ENCODE results near the gene CSHL1.
A peak's percentile ranks its signal among the peaks of the same experiment; 100 is the strongest.

Gene CSHL1

GRCh38 chr17:63944736-63945499, 33.9 kb upstream of the CSHL1 start:
- Mint-ChIP-seq H3K9me3 (ENCODE audit: low read depth) (no peaks in the 10 kb centered on the region), H3K27me3 (no peaks in the 10 kb centered on the region), H3K36me3 (no peaks in the 10 kb centered on the region), H3K4me3 (peak overlapping the region; percentile 47), H3K4me1 (ENCODE audit: low read depth) (peaks cover 13% of the 10 kb centered on the region), H3K27ac (no peak overlapping the region)

- Mint-ChIP-seq H3K4me3 (no peak overlapping the region), H3K27ac (no peak overlapping the region), H3K27me3 (no peaks in the 10 kb centered on the region), H3K36me3 (no peaks in the 10 kb centered on the region), H3K9me3 (ENCODE audit: low read depth) (no peaks in the 10 kb centered on the region), H3K4me1 (ENCODE audit: low read depth) (peaks cover 13% of the 10 kb centered on the region)
Measured at GRCh38 chr17:63943745-63944144, 32.7 kb upstream of the CSHL1 start.

GRCh38 chr17:63942309-63942985, 31.4 kb upstream of the CSHL1 start:
- peaks cover 13% of the 10 kb centered on the region for H3K4me1 Mint-ChIP-seq (ENCODE audit: low read depth)
- no peak overlapping the region for H3K27ac Mint-ChIP-seq

GRCh38 chr17:63941751-63942150, 30.7 kb upstream of the CSHL1 start:
- H3K9me3 Mint-ChIP-seq (ENCODE audit: low read depth) = no peaks in the 10 kb centered on the region
- no peak overlapping the region for H3K4me3 Mint-ChIP-seq
- no peaks in the 10 kb centered on the region for H3K27me3 Mint-ChIP-seq
- no peak overlapping the region for H3K27ac Mint-ChIP-seq
- no peaks in the 10 kb centered on the region for H3K36me3 Mint-ChIP-seq
- H3K4me1 Mint-ChIP-seq (ENCODE audit: low read depth) = peaks cover 12% of the 10 kb centered on the region

More at GRCh38 chr17:63942309-63942985, 31.4 kb upstream of the CSHL1 start:
- Mint-ChIP-seq H3K9me3 (ENCODE audit: low read depth) (no peaks in the 10 kb centered on the region), H3K4me3 (no peak overlapping the region), H3K36me3 (no peaks in the 10 kb centered on the region), H3K27me3 (no peaks in the 10 kb centered on the region)

GRCh38 chr17:63941162-63941561, 30.1 kb upstream of the CSHL1 start:
- H3K4me1 Mint-ChIP-seq (ENCODE audit: low read depth) = peaks cover 8% of the 10 kb centered on the region
- H3K36me3 Mint-ChIP-seq = no peaks in the 10 kb centered on the region
- no peaks in the 10 kb centered on the region for H3K27me3 Mint-ChIP-seq
- no peak overlapping the region for H3K27ac Mint-ChIP-seq
- no peaks in the 10 kb centered on the region for H3K9me3 Mint-ChIP-seq (ENCODE audit: low read depth)
- H3K4me3 Mint-ChIP-seq = no peak overlapping the region

- Mint-ChIP-seq H3K4me3 (no peak overlapping the region), H3K9me3 (ENCODE audit: low read depth) (no peaks in the 10 kb centered on the region), H3K36me3 (no peaks in the 10 kb centered on the region), H3K27me3 (no peaks in the 10 kb centered on the region), H3K27ac (no peak overlapping the region), H3K4me1 (ENCODE audit: low read depth) (peaks cover 5% of the 10 kb centered on the region)
Measured at GRCh38 chr17:63940584-63940983, 29.5 kb upstream of the CSHL1 start.

GRCh38 chr17:63939884-63940283, 28.8 kb upstream of the CSHL1 start:
- Mint-ChIP-seq H3K27me3 (no peaks in the 10 kb centered on the region), H3K36me3 (no peaks in the 10 kb centered on the region), H3K4me3 (no peak overlapping the region), H3K4me1 (ENCODE audit: low read depth) (no peaks in the 10 kb centered on the region), H3K27ac (no peak overlapping the region), H3K9me3 (ENCODE audit: low read depth) (no peaks in the 10 kb centered on the region)

GRCh38 chr17:63939401-63939800, 28.3 kb upstream of the CSHL1 start:
- Mint-ChIP-seq H3K27me3 (no peaks in the 10 kb centered on the region), H3K27ac (no peak overlapping the region), H3K4me3 (no peak overlapping the region), H3K36me3 (no peaks in the 10 kb centered on the region), H3K4me1 (ENCODE audit: low read depth) (no peaks in the 10 kb centered on the region), H3K9me3 (ENCODE audit: low read depth) (no peaks in the 10 kb centered on the region)

GRCh38 chr17:63937920-63938319, 26.9 kb upstream of the CSHL1 start:
- no peaks in the 10 kb centered on the region for H3K9me3 Mint-ChIP-seq (ENCODE audit: low read depth)
- H3K27me3 Mint-ChIP-seq = no peaks in the 10 kb centered on the region
- H3K36me3 Mint-ChIP-seq = no peaks in the 10 kb centered on the region
- no peak overlapping the region for H3K27ac Mint-ChIP-seq
- no peak overlapping the region for H3K4me3 Mint-ChIP-seq
- no peaks in the 10 kb centered on the region for H3K4me1 Mint-ChIP-seq (ENCODE audit: low read depth)

GRCh38 chr17:63937319-63937718, 26.3 kb upstream of the CSHL1 start:
- H3K27ac Mint-ChIP-seq = no peak overlapping the region
- peaks cover 3% of the 10 kb centered on the region for H3K4me1 Mint-ChIP-seq (ENCODE audit: low read depth)
- no peaks in the 10 kb centered on the region for H3K9me3 Mint-ChIP-seq (ENCODE audit: low read depth)
- no peaks in the 10 kb centered on the region for H3K36me3 Mint-ChIP-seq
- no peaks in the 10 kb centered on the region for H3K27me3 Mint-ChIP-seq
- no peak overlapping the region for H3K4me3 Mint-ChIP-seq

GRCh38 chr17:63934183-63935112, 23.4 kb upstream of the CSHL1 start:
- Mint-ChIP-seq H3K4me1 (ENCODE audit: low read depth) (peaks cover 17% of the 10 kb centered on the region), H3K9me3 (ENCODE audit: low read depth) (no peaks in the 10 kb centered on the region), H3K36me3 (no peaks in the 10 kb centered on the region), H3K27me3 (no peaks in the 10 kb centered on the region), H3K27ac (no peak overlapping the region), H3K4me3 (no peak overlapping the region)

- Mint-ChIP-seq H3K9me3 (ENCODE audit: low read depth) (no peaks in the 10 kb centered on the region), H3K27ac (no peak overlapping the region), H3K27me3 (no peaks in the 10 kb centered on the region), H3K4me3 (no peak overlapping the region), H3K36me3 (no peaks in the 10 kb centered on the region), H3K4me1 (ENCODE audit: low read depth) (peaks cover 17% of the 10 kb centered on the region)
Measured at GRCh38 chr17:63933598-63933997, 22.5 kb upstream of the CSHL1 start.

- Mint-ChIP-seq H3K36me3 (no peaks in the 10 kb centered on the region), H3K27ac (peak overlapping the region; percentile 46), H3K4me3 (peak overlapping the region; percentile 94), H3K9me3 (ENCODE audit: low read depth) (no peaks in the 10 kb centered on the region), H3K4me1 (ENCODE audit: low read depth) (peaks cover 17% of the 10 kb centered on the region), H3K27me3 (no peaks in the 10 kb centered on the region)
Measured at GRCh38 chr17:63932721-63933120, 21.7 kb upstream of the CSHL1 start.

GRCh38 chr17:63931981-63932561, 21.0 kb upstream of the CSHL1 start, which contains the start of gene CD79B:
Gene CD79B (minus strand): TSS chr17:63932331. CDS start chr17:63932261, 70 bp downstream.
- H3K9me3 Mint-ChIP-seq (ENCODE audit: low read depth) = no peaks in the 10 kb centered on the region
- H3K27ac Mint-ChIP-seq = peak within 1 kb of the TSS; percentile 92
- no peaks in the 10 kb centered on the region for H3K36me3 Mint-ChIP-seq
- peaks cover 17% of the 10 kb centered on the region for H3K4me1 Mint-ChIP-seq (ENCODE audit: low read depth)
- H3K4me3 Mint-ChIP-seq = peak within 1 kb of the TSS; percentile 94
- no peaks in the 10 kb centered on the region for H3K27me3 Mint-ChIP-seq
